Adrenal gland (tissue), 5 donors: ENCODE data around the gene IFNA13.
"Not testable (repeated sequence)": the region's sequence is repeated elsewhere in the genome, so short reads cannot be mapped to it uniquely, and the experiment has no call there.

Experiments used
- POLR2A ChIP-seq, 2 donors: fragments of 450-650 bp; IDR thresholded peaks; one replicate each; pipeline ENCODE4 v1.6.1; 2017; ENCODE audit warnings: antibody characterized with exemption in 2 of 2, mild to moderate bottlenecking in 2 of 2, moderate library complexity in 1 of 2
- TF ChIP-seq, protein P1 (sequence below), 6 experiments: fragments of 450-650 bp in 4 of 6; fragments of 200-600 bp in 2 of 6; sonication (generic) in 1 of 6; IDR thresholded peaks; 1 replicate in 5 of 6; 2 replicates in 1 of 6; pipeline versions ENCODE4 v1.5.1 to v1.8.0; 2016 to 2021; ENCODE audit warnings: antibody characterized with exemption in 6 of 6, mild to moderate bottlenecking in 2 of 6, moderate library complexity in 1 of 6
- donor health status: DM: no; HTN: no; CAD: no.

DNA sequence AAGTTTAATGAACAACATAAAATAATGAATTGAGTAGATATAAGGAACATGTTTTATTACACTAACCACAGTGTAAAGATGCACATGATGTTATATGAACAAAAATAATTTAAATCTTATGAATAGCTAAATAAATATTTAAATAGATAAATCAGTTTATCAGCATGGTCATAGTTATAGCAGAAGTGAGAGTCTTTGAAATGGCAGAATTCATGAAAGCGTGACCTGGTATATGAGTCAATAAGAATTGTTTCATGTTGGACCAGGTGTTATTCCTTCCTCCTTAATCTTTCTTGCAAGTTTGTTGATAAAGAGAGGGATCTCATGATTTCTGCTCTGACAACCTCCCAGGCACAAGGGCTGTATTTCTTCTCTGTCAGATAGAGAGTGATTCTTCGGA is 688 bp downstream of the IFNA13 start:
- TF ChIP-seq, protein P1, sequence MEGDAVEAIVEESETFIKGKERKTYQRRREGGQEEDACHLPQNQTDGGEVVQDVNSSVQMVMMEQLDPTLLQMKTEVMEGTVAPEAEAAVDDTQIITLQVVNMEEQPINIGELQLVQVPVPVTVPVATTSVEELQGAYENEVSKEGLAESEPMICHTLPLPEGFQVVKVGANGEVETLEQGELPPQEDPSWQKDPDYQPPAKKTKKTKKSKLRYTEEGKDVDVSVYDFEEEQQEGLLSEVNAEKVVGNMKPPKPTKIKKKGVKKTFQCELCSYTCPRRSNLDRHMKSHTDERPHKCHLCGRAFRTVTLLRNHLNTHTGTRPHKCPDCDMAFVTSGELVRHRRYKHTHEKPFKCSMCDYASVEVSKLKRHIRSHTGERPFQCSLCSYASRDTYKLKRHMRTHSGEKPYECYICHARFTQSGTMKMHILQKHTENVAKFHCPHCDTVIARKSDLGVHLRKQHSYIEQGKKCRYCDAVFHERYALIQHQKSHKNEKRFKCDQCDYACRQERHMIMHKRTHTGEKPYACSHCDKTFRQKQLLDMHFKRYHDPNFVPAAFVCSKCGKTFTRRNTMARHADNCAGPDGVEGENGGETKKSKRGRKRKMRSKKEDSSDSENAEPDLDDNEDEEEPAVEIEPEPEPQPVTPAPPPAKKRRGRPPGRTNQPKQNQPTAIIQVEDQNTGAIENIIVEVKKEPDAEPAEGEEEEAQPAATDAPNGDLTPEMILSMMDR (IDR thresholded peaks at IDR 0.05): not testable (repeated sequence)
- TF ChIP-seq POLR2A (IDR thresholded peaks at IDR 0.05): not testable (repeated sequence)
